ENCODE results near the gene ATF7. TPM values are rescaled to one million over a fixed set of nuclear protein-coding genes. Genes with fewer than 3 reads are reported as not detected.
"Not testable (repeated sequence)": the region's sequence is repeated elsewhere in the genome, so short reads cannot be mapped to it uniquely, and the experiment has no call there.

The ATF7 gene
- total RNA-seq, 1 donor from 2014 or later: 62.5 TPM

GRCh38 chr12:53550595-53550994 is 75.6 kb downstream of the ATF7 start:
- no peak for DNase-seq (ENCODE audit: low spot score)
- no peak for ATAC-seq
- intact Hi-C loops (cut with DNase I): no loop called here

- intact Hi-C loops (cut with DNase I); DNase-seq (ENCODE audit: low spot score); ATAC-seq: not testable (repeated sequence)
Observed at GRCh38 chr12:53550131-53550530, 76.1 kb downstream of the ATF7 start.

GRCh38 chr12:53548354-53548753 is 77.8 kb downstream of the ATF7 start:
- intact Hi-C loops (cut with DNase I): loop anchor here (10.0 kb wide), 1 partner anchor 126 kb away; the partner anchor contains the start of gene ATP5MC2
- ATAC-seq; DNase-seq (ENCODE audit: low spot score): not testable (repeated sequence)

- no peak for DNase-seq (ENCODE audit: low spot score)
- intact Hi-C loops (cut with DNase I): loop anchor here (10.0 kb wide), 1 partner anchor 131 kb away; the partner anchor contains the start of gene ATP5MC2
- ATAC-seq: peak; percentile 90
Observed at GRCh38 chr12:53543539-53543938, 82.6 kb downstream of the ATF7 start.

GRCh38 chr12:53539526-53539925 is 86.7 kb downstream of the ATF7 start:
- intact Hi-C loops (cut with DNase I): no loop called here

GRCh38 chr12:53538209-53538689 is 87.9 kb downstream of the ATF7 start:
- intact Hi-C loops (cut with DNase I): no loop called here
- ATAC-seq: peak; percentile 94
- DNase-seq (ENCODE audit: low spot score): no peak

More at GRCh38 chr12:53539526-53539925, 86.7 kb downstream of the ATF7 start:
- DNase-seq (ENCODE audit: low spot score) (no peak), ATAC-seq (no peak)

GRCh38 chr12:53536962-53537361 is 89.2 kb downstream of the ATF7 start:
- ATAC-seq (no peak), DNase-seq (ENCODE audit: low spot score) (no peak)
- intact Hi-C loops (cut with DNase I): no loop called here

- ATAC-seq (no peak), DNase-seq (ENCODE audit: low spot score) (no peak)
- intact Hi-C loops (cut with DNase I): no loop called here
Observed at GRCh38 chr12:53533471-53533870, 92.7 kb downstream of the ATF7 start.

- DNase-seq (ENCODE audit: low spot score): no peak
- intact Hi-C loops (cut with DNase I): no loop called here
- peak; percentile 25 for ATAC-seq
Observed at GRCh38 chr12:53532524-53533445, 93.4 kb downstream of the ATF7 start.

- DNase-seq (ENCODE audit: low spot score) (no peak), ATAC-seq (peak; percentile 10)
- intact Hi-C loops (cut with DNase I): no loop called here
Observed at GRCh38 chr12:53532021-53532420, 94.2 kb downstream of the ATF7 start.

GRCh38 chr12:53530920-53531319 is 95.3 kb downstream of the ATF7 start:
- intact Hi-C loops (cut with DNase I): no loop called here
- DNase-seq (ENCODE audit: low spot score) (no peak), ATAC-seq (no peak)

GRCh38 chr12:53530061-53530460 is 96.1 kb downstream of the ATF7 start:
- intact Hi-C loops (cut with DNase I): no loop called here
- no peak for ATAC-seq

GRCh38 chr12:53524476-53524875 is 101.7 kb downstream of the ATF7 start:
- intact Hi-C loops (cut with DNase I): no loop called here
- DNase-seq (ENCODE audit: low spot score) (no peak), ATAC-seq (no peak)

More at GRCh38 chr12:53530061-53530460, 96.1 kb downstream of the ATF7 start:
- no peak for DNase-seq (ENCODE audit: low spot score)

GRCh38 chr12:53523131-53523530 is 103.1 kb downstream of the ATF7 start:
- ATAC-seq (no peak), DNase-seq (ENCODE audit: low spot score) (no peak)
- intact Hi-C loops (cut with DNase I): no loop called here

- ATAC-seq (no peak), DNase-seq (ENCODE audit: low spot score) (no peak)
- intact Hi-C loops (cut with DNase I): no loop called here
Observed at GRCh38 chr12:53518381-53518780, 107.8 kb downstream of the ATF7 start.

- intact Hi-C loops (cut with DNase I): no loop called here
- ATAC-seq (peak; percentile 23), DNase-seq (ENCODE audit: low spot score) (no peak)
Observed at GRCh38 chr12:53516758-53517455, 109.3 kb downstream of the ATF7 start.

GRCh38 chr12:53515291-53515680 is 110.9 kb downstream of the ATF7 start:
- DNase-seq (ENCODE audit: low spot score) (no peak), ATAC-seq (no peak)
- intact Hi-C loops (cut with DNase I): no loop called here

- intact Hi-C loops (cut with DNase I): no loop called here
- DNase-seq (ENCODE audit: low spot score) (no peak), ATAC-seq (no peak)
Observed at GRCh38 chr12:53514628-53515290, 111.4 kb downstream of the ATF7 start.

GRCh38 chr12:53513712-53514410 is 112.3 kb downstream of the ATF7 start:
- ATAC-seq (no peak), DNase-seq (ENCODE audit: low spot score) (no peak)
- intact Hi-C loops (cut with DNase I): no loop called here
